ENCODE results near the gene MEOX1.

Gene MEOX1

GRCh38 chr17:43679911-43680310 lies 18.2 kb upstream of the MEOX1 start:
- no peak for DNase-seq (ENCODE audit: low spot score)

GRCh38 chr17:43679401-43679800 lies 17.7 kb upstream of the MEOX1 start:
- no peak for DNase-seq (ENCODE audit: low spot score)

GRCh38 chr17:43676471-43676870 lies 14.7 kb upstream of the MEOX1 start:
- peak; percentile 54 for DNase-seq (ENCODE audit: low spot score)

- DNase-seq (ENCODE audit: low spot score), result no peak
Observed at GRCh38 chr17:43674394-43674793, 12.7 kb upstream of the MEOX1 start.

- DNase-seq (ENCODE audit: low spot score), result peak; percentile 67
Observed at GRCh38 chr17:43673516-43674323, 12.0 kb upstream of the MEOX1 start.

GRCh38 chr17:43671755-43672519 lies 10.2 kb upstream of the MEOX1 start:
- DNase-seq (ENCODE audit: low spot score), result no peak

GRCh38 chr17:43671031-43671692 lies 9.4 kb upstream of the MEOX1 start:
- peak; percentile 35 for DNase-seq (ENCODE audit: low spot score)

GRCh38 chr17:43670645-43671030 lies 8.9 kb upstream of the MEOX1 start:
- DNase-seq (ENCODE audit: low spot score), result no peak

GRCh38 chr17:43669971-43670644 lies 8.4 kb upstream of the MEOX1 start:
- no peak for DNase-seq (ENCODE audit: low spot score)

GRCh38 chr17:43667947-43668348 lies 6.2 kb upstream of the MEOX1 start:
- no peak for DNase-seq (ENCODE audit: low spot score)

GRCh38 chr17:43667506-43667905 lies 5.8 kb upstream of the MEOX1 start:
- DNase-seq (ENCODE audit: low spot score), result no peak

- DNase-seq (ENCODE audit: low spot score), result no peak
Observed at GRCh38 chr17:43665937-43666236, 4.2 kb upstream of the MEOX1 start.

- no peak for DNase-seq (ENCODE audit: low spot score)
Observed at GRCh38 chr17:43665084-43665936, 3.6 kb upstream of the MEOX1 start.

- DNase-seq (ENCODE audit: low spot score), result no peak
Observed at GRCh38 chr17:43664096-43664495, 2.4 kb upstream of the MEOX1 start.

- DNase-seq (ENCODE audit: low spot score), result no peak
Observed at GRCh38 chr17:43663383-43663782, 1.7 kb upstream of the MEOX1 start.

- DNase-seq (ENCODE audit: low spot score), result no peak
Observed at GRCh38 chr17:43662413-43663141, 855 bp upstream of the MEOX1 start.

GRCh38 chr17:43660816-43661493 lies 767 bp downstream of the MEOX1 start:
- DNase-seq (ENCODE audit: low spot score), result no peak

GRCh38 chr17:43659823-43660617 lies 1.7 kb downstream of the MEOX1 start:
- DNase-seq (ENCODE audit: low spot score), result no peak

GRCh38 chr17:43658900-43659299 lies 2.8 kb downstream of the MEOX1 start:
- DNase-seq (ENCODE audit: low spot score), result no peak

Data from COLO829 (cell line).